NCI-H460 (cell line): ENCODE results near the gene KIF5A. TPM values are rescaled to one million over a fixed set of nuclear protein-coding genes. Genes with fewer than 3 reads are reported as not detected.

ENCODE experiments used
- DNase-seq: peaks from one replicate; pipeline ENCODE4 v3.0.0-alpha.2; 2016; ENCODE audit warnings: low read depth; ENCODE audit errors: extremely low read depth
- total RNA-seq: library from RNA; depleted of rRNA; stranded (reverse); fragments of >200 nt; shearing (Covaris generic); gene quantifications from 2 replicates; pipeline ENCODE4 v1.2.3, GENCODE V29; 2014

KIF5A gene
- total RNA-seq, 1 experiment from 2014 or later, result 0.07 TPM

DNA sequence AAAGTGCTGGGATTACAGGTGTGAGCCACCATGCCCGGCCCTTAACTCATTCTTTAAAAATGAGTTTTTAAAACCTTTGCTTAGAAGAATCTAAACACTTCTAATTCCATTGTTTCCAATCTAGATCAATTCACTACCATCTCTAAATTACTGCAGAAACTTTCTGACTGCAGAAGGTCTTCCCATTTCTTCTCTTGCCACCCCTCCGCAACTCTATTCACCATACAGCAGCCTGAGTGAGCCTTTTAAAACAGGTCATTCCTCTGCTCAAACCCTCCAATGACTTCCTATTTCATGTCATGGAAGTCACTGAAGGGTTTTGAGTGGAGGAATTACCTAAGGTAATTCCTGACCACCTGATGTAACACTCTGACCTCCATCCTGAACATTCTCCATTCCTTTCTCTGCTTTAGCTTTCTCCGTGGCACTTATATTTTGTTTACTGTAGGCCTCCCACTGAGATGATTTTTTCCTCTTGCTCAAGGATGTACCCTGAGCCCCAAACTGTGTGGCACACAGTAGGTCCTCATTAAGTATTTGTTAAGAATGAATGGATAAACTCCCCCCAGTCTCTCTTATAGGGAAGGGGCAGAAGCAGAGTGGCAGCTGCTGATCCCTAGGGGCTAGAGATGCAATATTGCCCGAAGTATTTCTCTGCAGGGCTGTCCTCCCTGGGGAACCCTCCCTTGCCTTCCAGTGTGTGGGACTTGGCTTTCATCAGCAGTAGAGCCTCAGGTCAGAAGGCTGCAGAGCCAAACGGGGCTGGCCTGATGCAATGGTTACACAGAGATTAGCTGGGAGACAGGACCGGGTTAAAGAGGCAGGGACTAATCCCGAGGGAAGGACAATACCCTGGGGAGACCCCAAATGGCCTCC, 30.7 kb upstream of the KIF5A start:
- DNase-seq, result peak; percentile 44

DNA sequence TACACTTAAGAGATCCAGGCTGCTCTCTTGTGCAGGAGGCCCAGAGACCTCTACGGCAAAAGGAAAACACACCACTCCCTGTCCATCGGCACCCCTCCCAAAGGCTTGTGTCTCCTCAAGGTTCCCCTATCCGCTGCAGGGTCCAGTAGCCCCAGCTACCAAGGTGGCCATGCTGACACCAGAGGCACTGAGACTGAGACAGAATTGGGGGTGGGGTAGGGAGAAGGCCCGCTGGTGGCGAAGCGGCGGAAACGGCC, 30.1 kb upstream of the KIF5A start:
- DNase-seq, result no peak

DNA sequence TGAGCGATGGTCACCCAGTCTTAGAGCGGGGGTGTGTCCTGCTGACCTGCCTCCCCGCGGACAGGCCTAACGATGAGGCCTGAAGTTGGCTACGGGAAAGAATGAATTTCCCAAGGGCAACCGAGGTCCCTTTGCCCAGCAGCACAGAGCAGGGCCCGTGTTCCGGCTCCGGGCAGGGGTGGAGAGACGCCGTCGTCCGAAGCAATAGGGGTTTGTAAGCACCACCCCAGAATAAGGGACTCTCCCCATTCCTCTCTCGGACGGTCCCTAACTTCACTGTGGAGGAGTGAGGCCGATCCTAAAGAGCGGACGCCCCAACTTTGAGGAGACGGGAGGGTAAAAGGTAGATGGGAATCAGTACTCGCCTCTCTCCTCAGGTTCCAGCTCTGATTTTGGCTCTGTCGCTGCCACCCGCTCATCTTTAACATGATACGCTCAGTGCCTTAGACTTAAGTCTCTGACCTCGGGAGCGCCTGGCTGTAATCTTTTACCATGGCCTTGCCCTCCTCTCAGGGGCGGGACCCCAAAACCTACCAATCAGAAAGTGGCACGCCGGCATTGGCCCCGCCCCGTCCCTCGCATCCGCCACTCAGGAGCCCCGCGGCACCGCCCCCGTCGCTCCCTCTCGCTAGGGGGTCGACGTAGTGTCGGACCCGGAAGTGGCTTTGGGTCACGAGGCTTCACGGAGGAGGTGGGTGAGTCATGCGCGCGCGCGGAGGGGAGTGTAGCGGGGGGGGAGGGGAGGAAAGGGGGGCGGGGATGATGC, 29.6 kb upstream of the KIF5A start, which contains the start of gene DDIT3:
TSS of gene DDIT3 (minus strand) at position 462 of the 766 bp plus-strand sequence. CDS start 3,108 bp downstream, outside the sequence.
- DNase-seq, result peak; percentile 99

DNA sequence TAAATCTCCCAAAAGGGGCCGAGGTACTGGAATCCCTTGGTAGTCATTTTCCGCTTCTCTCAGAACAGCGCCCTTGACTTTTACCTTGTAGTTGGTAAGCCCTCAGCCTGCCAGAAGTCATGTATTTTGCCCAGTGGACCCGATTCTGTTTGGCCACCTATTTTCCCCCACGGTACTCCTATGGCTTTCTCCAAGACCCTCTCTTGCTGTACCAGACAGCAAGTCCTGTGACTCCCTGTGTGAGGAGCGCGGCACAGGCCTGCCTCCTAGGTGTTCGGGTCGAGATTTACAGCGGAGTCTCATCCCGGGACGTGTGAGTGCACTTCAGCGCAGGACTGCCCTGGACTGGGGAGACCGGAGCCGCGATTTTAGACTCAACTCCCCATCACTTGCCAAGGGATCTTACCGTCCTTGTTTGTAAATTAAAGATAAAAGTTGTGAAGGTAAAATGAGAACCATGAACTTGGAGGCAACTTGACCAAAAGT, 28.3 kb upstream of the KIF5A start:
- peak; percentile 54 for DNase-seq

DNA sequence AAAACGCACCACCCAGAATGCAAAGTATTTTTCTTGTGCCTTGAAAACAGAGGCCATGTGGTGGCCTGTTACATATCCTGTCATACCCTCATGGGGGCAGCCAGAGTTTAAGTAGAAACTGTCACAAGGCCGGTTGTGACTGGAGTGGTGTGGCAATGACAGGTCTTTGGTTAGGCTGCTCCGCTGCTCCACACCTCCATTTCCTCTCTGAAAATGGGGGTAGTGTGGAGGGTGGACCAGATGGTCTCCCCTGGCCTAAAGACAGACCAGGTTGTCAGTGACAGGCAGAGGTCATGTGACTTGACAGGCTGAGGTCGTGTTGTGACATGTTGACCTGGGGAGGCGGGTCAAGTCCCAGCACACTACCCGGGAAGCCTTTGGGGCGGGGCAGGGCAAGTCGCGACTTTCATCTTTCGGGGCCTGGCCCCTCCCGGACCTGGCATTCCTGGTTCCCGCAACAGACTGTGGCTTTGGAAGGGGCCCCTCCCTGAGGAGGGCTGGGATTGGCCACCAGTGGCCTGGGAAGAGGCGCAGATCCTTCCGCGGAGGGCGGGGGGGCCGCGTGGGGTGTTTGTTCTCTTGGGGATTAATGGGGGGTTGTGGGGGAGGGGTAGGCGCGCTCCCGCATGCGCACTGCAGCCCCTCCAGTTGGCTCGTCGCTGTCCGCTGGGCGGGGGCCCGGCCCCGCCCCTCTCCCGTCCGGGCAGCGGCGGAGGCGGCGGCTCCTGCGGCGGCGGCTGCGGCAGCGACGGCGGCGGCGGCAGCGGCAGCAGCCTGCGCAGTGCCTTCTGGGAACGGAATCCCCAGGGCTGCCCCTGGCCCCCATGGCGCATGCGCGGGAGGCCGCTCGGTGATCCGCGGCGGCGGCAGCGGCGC, 27.6 kb upstream of the KIF5A start, which contains the start of gene MBD6:
TSS of gene MBD6 (plus strand) at position 814 of the 876 bp plus-strand sequence. CDS start 1,480 bp downstream, outside the sequence.
- peak; percentile 88 for DNase-seq

DNA sequence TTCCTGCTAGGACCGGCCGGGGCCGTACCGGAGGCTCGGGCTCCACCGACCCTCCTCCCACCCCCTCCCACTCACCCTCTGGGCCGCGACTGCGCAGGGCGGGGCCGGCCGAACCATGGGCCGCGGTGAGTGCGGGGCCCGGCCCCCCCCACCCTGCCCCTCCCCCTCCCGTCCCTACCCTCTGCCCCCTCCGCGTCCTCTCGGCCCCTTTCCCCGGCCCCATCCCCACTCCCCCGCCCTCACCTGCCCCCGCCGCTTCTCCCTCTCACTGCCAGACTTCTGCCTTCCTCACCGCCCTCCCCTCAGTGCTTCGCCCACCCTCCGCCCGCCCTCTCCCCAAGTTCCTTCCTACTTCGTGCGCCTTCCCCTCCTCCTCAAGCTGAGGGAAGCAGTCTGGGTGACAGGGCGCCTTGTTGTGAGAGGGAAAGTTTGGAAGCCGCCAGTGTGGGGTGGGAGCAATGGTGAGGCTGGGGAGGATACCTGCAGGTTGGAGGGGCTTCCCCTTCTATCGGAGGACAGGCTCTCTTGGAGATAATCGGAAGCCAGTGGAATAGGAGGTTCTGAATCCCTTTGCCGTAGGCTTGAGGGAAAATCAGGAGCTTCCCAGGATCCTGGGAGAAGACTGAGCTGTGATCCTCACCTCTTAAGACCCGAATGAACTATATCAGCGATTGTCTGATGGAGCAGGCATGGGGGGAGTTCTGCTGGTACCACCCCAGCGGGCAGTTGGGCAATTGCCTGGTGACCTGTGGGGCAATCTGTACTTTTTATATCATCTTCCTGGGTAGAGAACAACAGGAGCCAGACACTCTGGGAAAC, 26.7 kb upstream of the KIF5A start:
- no peak for DNase-seq

DNA sequence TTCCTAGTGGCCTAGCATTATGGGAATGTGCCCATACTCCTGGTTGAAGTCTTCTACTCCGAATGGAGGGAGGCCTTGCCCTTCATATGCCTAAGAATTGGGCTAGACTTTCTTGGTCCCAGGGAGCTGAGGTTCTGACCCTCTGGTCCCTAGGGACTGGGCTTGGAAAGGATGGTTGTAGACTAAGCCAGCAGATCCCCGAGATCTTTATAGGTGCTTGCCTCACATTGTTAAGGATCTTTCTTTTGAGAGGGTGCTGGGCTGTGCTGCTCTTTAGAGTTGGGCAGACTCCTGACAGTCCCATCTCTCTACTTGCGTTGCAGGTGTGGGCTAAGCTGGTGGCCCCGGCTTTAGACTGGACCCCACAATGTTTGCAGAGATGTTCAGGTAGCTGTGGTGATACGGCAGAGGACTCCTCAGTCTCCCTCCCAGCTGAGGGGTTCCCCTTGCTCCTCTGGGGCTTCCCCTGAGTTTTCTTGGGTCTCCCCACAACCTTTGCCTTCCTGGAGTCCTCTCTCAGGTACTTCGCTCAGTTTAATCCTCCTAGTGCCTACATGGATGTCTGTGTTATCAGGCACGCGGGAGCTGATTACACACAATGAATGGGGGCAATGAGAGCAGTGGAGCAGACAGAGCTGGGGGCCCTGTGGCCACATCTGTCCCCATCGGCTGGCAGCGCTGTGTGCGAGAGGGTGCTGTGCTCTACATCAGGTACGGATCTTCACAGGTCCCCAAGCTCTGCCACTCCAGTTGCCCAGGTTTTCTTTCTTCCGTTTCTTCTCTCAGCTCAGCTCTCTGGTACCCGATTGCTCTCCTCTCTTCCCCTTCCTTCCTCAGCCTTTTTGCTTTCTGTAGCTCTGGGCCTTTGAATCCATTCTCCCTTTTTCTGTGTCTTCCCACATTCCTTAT, 25.9 kb upstream of the KIF5A start:
- DNase-seq, result no peak

DNA sequence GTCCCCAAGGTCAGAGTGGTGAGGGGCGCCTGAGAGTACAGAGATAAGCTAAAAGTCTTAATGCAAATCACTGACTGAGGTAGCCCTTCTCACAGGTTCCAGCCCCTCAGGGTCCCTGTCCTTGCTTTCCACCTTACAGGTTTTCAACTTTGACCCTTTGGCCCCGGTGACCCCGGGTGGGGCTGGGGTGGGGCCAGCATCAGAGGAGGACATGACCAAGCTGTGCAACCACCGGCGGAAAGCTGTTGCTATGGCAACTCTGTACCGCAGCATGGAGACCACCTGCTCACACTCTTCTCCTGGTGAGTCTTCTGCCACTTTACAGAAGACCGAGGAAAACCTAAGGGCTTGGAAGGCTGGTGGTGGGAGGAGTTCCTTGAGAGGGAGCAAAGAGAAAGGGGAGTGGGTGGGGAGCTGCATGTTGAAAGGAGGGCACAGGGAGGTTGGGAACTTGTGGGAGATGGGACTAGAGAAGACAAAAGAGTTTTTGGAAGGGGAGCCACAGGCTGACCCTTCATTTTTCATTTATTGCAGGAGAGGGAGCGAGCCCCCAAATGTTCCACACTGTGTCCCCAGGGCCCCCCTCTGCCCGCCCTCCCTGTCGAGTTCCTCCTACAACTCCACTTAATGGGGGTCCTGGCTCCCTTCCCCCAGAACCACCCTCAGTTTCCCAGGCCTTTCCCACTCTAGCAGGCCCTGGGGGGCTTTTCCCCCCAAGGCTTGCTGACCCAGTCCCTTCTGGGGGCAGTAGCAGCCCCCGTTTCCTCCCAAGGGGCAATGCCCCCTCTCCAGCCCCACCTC, 24.8 kb upstream of the KIF5A start:
- no peak for DNase-seq

DNA sequence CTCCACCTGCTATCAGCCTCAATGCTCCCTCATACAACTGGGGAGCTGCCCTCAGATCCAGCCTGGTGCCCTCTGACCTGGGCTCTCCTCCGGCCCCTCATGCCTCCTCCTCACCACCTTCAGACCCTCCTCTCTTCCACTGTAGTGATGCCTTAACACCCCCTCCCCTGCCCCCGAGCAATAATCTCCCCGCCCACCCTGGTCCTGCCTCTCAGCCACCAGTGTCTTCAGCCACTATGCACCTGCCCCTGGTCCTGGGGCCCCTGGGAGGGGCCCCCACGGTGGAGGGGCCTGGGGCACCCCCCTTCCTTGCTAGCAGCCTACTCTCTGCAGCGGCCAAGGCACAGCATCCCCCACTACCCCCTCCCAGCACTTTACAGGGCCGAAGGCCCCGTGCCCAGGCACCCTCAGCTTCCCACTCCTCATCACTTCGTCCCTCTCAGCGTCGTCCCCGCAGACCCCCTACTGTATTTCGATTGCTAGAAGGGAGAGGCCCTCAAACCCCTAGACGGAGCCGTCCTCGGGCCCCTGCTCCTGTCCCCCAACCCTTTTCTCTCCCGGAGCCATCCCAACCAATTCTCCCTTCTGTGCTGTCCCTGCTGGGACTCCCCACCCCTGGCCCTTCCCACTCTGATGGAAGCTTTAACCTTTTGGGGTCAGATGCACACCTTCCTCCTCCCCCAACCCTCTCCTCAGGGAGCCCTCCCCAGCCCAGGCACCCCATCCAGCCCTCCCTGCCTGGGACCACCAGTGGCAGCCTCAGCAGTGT, 24.0 kb upstream of the KIF5A start:
- DNase-seq, result no peak

DNA sequence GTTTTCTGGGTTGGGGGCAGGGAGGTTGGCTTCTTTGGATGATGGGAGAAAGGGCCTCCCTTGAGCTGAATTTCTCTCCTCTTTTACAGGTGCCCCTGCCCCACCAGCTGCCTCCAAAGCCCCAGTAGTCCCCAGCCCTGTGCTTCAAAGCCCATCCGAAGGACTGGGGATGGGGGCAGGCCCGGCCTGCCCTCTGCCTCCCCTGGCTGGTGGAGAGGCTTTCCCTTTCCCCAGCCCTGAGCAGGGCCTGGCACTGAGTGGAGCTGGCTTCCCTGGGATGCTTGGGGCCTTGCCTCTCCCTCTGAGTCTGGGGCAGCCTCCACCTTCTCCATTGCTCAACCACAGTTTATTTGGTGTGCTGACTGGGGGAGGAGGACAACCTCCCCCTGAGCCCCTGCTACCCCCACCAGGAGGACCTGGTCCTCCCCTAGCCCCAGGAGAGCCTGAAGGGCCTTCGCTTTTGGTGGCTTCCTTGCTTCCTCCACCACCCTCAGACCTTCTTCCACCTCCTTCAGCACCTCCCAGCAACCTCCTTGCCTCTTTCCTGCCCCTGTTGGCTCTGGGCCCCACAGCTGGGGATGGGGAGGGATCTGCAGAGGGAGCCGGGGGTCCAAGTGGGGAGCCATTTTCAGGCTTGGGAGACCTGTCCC, 23.2 kb upstream of the KIF5A start:
- no peak for DNase-seq

DNA sequence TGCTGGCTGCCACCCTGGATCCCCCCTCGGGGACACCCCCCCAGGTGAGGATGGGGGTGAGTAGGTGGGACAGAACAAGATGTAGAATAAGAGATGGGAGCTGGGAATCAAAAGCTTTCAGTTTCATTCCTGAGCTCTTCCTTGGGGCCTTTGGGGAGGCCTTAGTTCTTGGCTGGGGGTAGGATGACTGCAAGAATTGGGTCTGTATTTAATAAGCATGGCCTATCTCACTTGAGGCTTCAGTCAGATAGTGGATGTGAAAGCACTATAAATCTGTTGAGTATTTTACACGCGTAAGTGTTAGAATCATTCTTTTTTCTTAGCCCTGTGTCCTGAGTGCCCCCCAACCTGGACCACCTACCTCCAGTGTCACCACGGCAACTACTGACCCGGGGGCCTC, 22.7 kb upstream of the KIF5A start:
- no peak for DNase-seq

DNA sequence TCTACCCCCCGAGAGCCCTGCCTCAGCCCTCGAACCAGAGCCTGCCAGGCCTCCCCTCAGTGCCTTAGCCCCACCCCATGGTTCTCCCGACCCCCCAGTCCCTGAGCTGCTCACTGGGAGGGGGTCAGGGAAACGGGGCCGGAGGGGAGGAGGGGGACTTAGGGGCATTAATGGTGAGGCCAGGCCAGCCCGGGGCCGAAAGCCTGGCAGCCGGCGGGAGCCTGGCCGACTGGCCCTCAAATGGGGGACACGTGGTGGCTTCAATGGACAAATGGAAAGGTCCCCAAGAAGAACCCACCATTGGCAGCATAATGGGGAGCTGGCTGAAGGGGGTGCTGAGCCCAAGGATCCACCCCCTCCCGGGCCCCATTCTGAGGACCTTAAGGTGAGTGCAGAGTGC, 21.7 kb upstream of the KIF5A start:
- DNase-seq, result no peak

DNA sequence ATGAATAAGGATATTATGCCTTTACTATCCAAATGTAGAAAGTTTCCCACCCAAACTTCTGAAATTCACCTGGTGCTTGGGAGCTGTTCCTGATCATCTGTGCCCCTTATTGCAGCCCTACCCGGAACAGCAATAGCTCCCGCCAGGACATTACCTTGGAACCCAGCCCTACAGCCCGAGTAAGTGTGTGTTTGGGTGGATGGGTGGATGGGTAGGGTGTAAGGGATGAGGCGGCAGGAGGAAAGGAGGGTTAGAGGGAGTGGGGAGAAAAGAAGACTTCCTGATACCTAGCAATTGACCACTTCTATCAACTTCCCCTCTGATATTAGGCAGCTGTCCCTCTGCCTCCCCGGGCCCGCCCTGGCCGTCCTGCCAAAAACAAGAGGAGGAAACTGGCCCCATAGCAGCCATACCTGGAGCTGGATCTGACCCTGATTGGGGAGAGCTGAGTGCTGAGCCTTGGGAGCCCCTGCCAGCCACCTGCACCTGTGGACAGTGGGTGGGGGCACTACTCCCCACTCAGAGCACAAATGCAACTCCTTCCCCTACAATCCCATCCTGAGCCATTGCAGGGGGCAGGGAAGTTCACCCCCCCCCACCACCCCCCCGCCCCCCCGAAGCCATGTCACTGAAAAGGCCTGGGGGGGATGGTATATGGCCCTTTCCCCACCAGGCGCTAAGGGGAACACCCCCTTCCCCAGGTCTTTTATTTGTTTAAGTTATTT, 20.9 kb upstream of the KIF5A start:
- no peak for DNase-seq

DNA sequence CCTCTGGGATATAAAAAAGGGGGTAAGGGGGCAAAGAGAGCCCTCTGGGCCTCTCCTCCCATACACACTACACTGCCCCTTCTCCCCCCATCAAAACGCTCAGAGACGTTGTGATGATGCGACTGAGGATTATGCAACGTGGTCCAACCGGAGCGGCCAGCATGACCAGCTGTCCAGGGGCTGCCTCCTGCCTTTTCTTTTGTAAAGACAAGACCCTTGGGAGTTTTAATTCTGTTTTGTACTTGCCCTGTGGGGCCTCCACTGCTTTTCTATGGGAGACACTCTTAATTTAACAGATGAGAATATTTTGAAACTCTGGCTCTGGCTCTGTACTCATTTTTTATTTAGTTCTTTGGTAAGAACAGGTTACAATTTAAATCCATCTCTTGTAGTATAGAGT, 20.0 kb upstream of the KIF5A start:
- no peak for DNase-seq

DNA sequence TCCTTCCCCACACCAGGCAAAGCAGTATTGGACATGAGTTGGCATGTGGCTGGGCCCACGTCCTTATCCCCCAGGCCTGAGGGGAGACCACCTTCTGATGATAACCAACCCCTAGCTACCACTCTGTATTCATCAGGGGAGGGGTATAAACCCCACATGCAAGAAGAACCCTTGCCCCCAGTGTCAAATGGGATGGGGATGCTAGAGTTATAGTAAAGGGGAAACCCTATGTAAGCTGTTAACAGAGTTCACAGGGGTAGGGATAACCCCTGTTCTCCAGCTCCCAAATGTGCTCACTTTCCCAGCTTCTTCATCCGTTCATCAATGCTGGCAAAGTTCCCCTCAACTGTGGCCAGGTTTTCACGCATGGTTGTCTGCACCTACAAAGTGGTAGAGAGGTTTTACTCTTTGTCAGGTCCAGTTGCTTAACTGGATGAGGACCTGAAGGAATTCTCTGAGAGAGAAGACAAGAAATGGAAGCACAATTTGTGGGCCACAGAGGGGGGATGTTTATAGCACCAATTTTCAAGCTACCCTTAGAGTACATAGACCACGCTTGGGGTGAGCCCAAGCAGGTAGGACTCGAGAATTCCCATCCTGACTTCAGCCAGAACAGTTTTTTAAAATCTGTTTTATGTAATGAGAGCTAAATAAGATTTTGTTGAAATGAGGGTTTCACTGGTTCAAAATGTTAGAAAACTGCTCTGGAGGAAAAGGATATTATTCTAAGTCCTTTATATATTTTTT, 19.3 kb upstream of the KIF5A start:
- DNase-seq, result no peak
